GM12878 (cell line): Measurements from ENCODE around the gene IL17F.

Source experiments
- BCL11A ChIP-seq: IDR thresholded peaks from 2 replicates; pipeline ENCODE4 v1.6.1; 2011; ENCODE audit warnings: low read depth, low read length
- CTCF ChIP-seq, 3 experiments: IDR thresholded peaks in 2 of 3; conservative IDR thresholded peaks in 1 of 3; 2 replicates each; pipeline ENCODE4 v1.5.1; 2011; ENCODE audit warnings: low read depth in 3 of 3, low read length in 3 of 3, mild to moderate bottlenecking in 3 of 3, control low read depth in 2 of 3, moderate library complexity in 2 of 3, inconsistent platforms in 1 of 3, mixed read lengths in 1 of 3; ENCODE audit not compliant: control insufficient read depth in 2 of 3, insufficient read depth in 1 of 3; ENCODE audit errors: extremely low read depth in 1 of 3
- FOS ChIP-seq: IDR thresholded peaks from 3 replicates; pipeline ENCODE4 v1.6.1; 2011; ENCODE audit warnings: borderline replicate concordance; ENCODE audit not compliant: insufficient read length; ENCODE audit errors: extremely low read depth
- REST ChIP-seq: IDR thresholded peaks from 2 replicates; pipeline ENCODE4 v1.6.1; 2012; ENCODE audit warnings: mild to moderate bottlenecking, low read depth, low read length
- ZNF207 ChIP-seq: fragments of 450-650 bp; IDR thresholded peaks from 2 replicates; pipeline ENCODE4 v1.6.1; 2014; ENCODE audit warnings: antibody characterized with exemption, mild to moderate bottlenecking, borderline replicate concordance

- TF ChIP-seq BCL11A, result no peak
- no peak for TF ChIP-seq REST
- no peak for TF ChIP-seq ZNF207
- TF ChIP-seq CTCF (IDR thresholded peaks at IDR 0.05 in 2 of 3, conservative IDR thresholded peaks at IDR 0.05 in 1 of 3; ENCODE audit: control insufficient read depth in 2 of 3, extremely low read depth in 1 of 3, insufficient read depth in 1 of 3, low read depth in 3 of 3, low read length in 3 of 3), result no peak
- no peak for TF ChIP-seq FOS
Observed at GRCh38 chr6:52233005-52233404, 11.3 kb downstream of the IL17F start.
